Globus pallidus (tissue), 1 donor: ENCODE measurements around the gene FLCN.
"Not testable (repeated sequence)": the region's sequence is repeated elsewhere in the genome, so short reads cannot be mapped to it uniquely, and the experiment has no call there.

ENCODE experiments used
- DNase-seq: peaks from one replicate; pipeline ENCODE4 v3.0.0-alpha.2; 2015; ENCODE audit warnings: low spot score

FLCN gene, protein sequence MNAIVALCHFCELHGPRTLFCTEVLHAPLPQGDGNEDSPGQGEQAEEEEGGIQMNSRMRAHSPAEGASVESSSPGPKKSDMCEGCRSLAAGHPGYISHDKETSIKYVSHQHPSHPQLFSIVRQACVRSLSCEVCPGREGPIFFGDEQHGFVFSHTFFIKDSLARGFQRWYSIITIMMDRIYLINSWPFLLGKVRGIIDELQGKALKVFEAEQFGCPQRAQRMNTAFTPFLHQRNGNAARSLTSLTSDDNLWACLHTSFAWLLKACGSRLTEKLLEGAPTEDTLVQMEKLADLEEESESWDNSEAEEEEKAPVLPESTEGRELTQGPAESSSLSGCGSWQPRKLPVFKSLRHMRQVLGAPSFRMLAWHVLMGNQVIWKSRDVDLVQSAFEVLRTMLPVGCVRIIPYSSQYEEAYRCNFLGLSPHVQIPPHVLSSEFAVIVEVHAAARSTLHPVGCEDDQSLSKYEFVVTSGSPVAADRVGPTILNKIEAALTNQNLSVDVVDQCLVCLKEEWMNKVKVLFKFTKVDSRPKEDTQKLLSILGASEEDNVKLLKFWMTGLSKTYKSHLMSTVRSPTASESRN

DNA sequence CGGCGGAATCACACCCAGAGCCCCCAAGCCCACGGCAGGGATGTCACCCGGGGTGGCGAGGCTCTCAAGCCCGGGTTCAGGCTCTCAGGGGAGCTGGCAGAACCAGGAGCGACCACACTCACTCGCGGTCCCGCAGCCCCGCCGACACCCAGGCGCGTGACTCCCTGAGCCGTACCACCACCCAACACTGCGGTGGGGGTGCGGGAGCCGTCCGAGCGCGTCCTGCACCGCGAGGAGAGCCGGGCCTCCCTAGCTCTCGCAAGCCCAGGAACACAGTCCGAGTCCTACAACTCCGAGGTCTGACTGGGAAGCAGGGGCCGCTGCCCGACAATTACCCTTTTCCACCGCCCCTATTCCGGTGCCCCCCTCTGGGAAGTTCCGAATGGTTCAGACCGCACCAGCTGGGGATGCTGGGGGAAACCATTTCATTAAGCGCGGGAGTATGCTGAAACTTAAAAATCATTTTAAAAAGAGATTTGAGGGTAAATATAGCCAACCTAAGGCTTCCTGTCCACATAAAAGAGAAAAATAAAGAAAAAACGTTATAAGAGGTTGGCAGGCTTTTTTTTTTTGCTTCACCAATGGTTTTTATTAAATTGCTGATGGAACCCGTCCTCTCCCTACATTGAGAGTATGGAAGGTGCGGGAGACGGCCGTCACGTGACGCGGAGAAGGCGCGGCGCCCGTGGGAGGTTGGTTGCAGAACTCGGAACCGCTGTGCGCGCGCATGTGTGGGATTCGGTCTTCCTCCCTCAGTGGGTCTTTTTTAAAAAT lies at the start of gene FLCN:
TSS of gene FLCN (minus strand) at position 143 of the 774 bp plus-strand sequence. CDS start 9,031 bp downstream, outside the sequence.
- DNase-seq: peak; percentile 90

DNA sequence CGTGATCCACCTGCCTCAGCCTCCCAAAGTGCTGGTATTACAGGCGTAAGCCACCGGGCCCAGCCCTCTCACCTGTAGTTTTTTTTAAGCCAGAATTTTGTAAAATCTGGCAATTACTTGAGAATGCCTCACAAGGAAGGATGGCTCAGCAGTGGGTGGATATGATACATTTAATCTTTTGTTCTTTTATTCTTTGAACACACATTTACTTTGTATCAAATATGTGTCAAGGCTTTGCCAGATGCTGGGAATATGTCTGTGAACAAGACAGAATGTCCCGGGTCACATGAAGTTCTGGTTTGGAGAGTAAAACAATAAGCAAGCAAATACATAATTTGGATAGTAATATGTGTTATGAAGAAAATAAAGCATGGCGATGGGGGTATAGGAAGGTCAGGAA lies 49.0 kb upstream of the FLCN start:
- no peak for DNase-seq

DNA sequence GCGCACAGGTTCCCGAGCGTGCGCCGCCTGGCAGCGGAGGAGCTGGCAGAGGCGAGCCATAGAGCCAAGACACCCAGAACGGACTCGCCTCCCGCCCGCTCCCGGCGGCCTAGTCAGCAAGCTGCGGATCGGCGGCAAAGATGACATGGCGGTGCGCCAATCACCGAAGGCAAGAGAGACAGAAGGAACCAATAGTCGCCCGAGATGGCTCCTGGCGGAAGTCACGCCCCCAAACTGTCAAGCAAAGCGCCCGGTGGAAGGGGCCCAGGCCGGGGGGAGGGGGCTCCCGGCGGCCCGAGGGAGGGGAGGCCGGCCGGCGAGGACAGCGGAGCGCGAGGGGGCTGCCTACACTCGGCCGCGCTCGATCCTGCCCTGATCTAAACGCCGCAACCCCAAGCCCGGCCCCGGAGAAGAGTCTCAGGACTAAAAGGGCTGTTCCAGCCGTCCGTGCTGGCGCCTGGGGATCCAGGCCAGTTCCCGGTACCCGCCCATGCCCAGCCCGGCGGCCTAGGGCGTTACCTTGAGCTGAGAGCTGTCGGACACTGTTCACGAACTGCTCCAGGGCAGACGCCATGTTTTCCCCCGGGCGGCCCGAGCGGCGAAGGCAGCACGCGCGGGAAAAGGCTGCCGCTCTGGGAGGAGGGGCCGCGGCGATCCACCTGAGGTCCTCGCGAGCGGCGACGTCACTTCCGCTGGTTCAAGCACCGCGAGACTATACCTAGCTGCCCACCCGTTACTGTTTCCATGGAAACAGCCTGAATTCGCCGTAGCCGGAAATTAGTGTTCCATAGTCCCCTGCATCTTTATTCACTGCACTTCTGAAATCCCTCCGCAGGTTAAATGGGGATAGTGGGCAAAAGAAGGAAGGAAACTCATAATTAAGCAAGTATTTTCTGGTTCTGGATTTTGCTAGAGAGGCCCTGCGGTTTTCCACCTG lies 43.9 kb upstream of the FLCN start, which contains the start of gene COPS3:
TSS of gene COPS3 (minus strand) at position 634 of the 937 bp plus-strand sequence. CDS start at position 574, 60 bp downstream.
- peak; percentile 99 for DNase-seq

DNA sequence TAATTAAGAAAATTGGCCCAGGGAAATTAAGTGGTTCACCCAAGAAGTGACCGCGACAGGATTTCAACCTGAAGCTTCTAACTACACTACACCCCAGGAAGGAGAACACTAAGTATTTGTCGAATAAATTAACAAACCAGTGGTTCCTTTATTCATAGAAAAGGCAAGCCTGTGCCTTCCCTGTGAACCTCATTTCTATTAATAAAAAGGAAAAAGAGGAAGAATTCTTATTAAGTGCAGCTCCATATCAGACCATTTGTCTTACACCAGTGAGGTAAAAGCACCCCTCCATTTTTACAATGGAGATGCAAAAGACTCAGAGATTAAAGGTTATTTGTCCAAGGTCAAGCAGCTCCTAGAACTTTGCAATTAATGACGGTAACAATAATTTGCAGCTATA lies 42.3 kb upstream of the FLCN start:
- no peak for DNase-seq

DNA sequence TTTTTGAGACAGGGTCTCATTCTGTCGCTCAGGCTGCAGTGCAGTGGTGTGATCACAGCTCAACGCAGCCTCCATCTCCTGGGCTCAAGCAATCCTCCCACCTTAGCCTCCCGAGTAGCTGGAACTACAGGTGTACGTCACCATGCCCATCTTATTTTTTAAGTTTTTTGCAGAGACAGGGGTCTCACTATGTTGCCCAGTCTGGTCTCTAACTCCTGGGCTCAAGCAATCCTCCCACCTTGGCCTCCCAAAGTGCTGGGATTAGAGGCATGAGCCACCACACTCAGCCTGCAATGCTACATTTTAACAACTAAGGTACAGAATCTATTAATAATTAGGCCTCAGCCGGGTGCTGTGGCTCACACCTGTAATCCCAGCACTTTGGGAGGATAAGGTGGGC lies 40.5 kb upstream of the FLCN start:
- DNase-seq: not testable (repeated sequence)

DNA sequence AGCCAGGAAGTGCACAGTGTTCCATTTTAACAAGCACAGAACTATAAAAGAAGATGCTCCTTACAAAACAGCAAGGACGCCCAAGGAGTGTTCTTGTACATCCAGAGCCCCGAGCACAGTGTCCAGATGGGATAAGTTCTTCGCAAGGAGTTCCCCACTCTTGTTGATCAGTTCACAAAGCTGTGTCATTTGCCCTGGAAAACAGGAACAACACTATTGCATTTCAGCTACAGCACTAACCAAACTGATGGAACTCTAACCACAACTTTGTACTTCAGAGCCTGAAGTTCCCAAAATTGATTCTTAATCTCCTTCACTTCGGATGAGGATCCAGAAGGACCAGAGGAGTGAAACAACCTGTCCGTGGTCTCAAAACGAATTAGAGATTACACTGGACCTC lies 39.0 kb upstream of the FLCN start:
- DNase-seq: no peak

DNA sequence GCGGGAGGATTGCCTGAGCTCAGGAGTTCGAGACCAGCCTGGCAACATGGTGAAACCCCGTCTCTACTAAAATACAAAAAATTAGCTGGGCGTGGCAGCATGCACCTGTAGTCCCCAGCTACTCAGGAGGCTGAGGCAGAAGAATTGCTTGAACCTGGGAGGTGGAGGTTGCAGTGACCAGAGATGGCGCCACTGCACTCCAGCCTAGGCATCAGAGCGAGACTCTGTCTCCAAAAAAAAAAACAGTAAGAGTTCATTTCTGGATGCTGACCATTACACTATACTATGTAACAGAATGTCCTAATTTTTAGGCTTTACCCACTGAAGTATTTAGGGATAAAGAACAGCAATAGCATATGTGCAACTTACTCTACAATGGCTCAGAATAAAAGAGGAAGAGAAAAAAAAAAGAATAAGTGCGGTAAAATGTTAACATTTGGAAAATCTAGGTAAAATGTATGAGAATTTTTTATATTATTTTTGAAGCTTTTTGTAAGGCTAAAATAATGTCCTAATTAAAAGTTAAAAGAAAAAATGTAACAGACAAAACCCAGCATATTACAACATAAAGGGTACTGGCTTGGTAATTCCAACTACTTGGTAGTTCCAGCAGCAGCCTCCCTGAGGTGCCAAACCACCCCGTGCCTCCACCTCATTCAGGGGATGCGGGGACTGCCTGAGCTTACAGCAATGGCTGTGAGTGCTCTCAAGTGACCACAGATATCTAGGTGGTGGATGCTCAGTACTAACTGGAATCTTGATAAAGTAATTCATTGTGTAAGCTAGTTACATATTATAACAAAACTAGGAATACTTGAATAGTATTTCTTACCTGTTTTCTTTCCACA lies 33.2 kb upstream of the FLCN start:
- DNase-seq: no peak

DNA sequence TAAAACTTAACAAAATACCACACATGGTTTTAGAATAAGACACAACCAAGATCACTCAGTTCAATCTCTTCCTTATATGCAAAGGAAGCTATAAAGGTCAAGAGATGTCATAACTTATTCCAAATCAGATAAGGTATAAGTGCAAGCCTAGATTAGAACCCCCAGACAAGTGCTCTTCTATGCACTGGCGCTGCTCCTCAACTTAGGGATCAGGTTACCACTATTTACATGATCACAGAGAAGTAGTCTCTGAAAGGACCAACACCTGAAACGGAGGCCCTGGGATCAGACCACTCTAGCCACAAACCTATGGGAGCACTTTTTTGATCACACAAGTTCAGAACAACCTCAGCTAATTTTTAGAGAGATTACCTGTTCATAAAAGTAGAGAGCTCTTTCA lies 27.5 kb upstream of the FLCN start:
- DNase-seq: no peak

DNA sequence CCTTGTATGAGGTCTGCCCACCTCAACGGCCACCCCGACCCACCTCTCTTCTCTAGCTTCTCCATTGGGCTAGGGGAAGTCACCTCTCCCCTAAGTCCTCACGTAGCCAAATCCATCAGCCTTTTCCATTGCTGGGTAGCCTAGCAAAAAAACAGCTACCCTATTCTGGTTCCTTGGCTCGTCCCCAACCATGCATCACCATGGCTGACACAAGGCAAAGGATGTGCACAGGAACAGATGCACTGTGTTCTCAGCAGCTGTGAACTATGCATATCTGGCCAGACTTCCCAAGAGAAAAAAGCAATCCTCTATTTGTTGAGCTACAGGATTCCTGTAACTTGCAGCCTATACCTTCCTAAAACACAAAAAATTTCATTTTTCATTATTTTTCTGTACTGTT lies 22.0 kb upstream of the FLCN start:
- DNase-seq: peak; percentile 78

DNA sequence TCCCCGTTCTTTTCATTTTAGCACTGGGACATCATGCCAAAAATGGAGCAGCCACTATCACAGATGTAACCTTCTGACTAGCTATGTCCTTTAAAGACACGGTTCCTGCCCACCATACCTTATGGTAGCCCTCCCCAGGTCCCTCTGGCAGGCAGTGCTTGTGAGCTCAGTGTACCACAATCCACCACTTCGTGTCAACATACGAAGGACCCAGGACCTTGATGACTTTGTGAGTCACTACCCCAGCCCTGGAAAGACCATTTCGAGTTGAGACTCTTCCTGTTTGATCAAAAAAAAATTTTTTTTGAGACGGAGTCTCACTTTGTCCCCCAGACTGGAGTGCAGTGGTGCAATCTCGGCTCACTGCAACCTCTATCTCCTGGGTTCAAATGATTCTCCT lies 21.0 kb upstream of the FLCN start:
- DNase-seq: no peak

DNA sequence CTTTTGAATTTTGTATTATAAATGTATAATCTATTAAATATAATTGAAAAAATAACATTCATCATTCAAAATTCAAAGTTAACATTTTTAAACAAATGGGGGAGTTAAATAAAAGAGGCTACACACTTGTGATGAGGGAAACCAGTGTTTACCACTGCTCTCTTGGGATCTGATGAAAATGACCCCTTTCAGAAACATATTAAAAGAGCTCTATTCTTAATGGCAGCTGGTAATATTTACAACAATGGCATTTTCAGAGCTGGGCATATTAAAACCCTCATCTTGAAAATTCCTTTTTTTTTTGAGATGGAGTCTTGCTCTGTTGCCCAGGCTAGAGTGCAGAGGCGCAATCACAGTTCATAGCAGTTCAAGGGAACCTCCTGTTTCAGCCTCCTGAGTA lies 19.3 kb upstream of the FLCN start:
- peak; percentile 48 for DNase-seq

DNA sequence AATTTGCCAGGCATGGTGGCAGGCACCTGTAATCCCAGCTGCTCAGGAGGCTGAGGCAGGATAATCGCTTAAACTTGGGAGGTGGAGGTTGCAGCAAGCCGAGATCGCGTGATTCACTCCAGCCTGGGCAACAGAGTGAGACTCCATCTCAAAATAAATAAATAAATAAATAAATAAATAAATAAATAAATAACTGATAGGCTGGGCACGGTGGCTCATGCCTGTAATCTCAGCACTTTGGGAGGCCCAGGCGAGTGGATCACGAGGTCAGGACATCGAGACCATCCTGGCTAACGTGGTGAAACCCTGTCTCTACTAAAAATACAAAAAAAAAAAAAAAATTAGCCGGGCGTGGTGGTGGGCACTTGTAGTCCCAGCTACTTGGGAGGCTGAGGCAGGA lies 18.7 kb upstream of the FLCN start:
- DNase-seq: not testable (repeated sequence)

DNA sequence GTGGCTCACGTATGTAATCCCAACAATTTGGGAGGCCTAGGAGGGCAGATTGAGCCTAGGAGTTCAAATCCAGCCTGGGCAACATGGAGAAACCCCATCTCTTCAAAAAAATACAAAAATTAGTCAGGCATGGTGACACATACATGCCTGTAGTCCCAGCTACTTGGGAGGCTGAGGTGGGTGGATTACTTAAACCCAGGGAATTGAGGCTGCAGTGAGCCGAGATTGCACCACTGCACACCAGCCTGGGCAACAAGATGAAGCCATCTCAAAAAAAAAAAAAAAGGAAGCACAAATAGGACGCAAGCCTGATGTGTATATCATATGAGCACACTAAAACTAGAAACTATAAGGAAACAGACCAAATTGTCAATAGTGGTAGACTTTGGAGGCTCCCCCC lies 17.1 kb upstream of the FLCN start:
- DNase-seq: no peak

DNA sequence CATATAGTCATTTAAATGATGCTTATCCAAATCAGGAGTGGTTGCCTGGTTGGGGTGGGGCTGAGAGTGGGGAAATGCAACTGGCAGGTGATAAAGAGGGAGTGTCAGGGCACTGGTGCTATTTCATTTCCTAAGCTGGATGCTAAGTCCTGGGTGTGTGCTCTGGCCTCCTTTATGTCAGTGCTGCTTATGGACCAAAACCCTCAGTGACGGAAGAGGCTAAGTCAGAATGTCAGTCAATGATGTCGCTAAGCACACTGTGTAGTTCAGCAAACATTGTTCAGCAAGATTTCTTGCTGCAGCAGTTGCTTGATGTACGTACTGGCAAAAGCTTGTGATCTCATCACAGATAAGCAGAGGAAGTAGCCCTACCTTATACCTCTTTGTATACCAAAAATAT lies 16.4 kb upstream of the FLCN start:
- DNase-seq: no peak

DNA sequence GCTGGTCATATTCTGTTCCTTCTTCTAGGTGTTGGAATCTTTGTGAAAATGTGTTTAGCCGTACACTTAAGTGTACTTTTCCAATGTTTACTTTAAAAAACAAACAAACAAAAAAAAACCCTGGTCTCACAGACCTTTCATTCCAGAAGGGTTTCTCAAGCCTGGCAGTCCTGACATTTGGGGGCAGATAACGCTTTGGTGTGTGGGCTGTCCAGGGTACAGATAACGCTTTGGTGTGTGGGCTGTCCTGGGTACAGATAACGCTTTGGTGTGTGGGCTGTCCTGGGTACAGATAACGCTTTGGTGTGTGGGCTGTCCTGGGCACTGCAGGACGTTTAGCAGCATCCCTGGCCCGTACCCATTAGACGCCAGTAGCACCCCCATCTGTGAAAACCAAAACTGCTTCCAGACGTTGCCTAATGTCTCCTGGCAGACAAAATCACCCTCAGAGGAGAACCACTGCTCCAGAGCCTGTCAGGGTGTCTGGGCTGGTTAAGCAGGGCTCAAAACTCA lies 15.2 kb upstream of the FLCN start:
- no peak for DNase-seq

DNA sequence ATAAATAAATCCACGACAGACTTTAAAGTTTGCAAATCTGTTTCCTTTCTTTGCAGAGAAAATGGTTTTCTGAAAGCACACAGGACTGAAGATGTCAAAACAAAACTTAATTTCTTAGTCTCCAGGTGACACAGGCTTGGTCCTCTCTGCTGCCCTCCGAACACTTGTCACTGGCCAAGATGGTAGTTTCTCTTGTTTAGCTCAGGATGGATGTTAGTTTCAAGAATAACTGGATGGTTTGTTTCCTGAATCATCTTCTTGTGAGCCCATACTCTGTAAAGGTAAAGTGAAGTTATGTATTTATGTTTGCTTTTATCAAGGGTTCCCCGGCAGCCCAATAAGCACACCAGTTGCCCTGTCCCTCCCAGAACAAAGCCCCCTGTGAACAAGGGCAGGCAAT lies 9.9 kb upstream of the FLCN start:
- DNase-seq: no peak

DNA sequence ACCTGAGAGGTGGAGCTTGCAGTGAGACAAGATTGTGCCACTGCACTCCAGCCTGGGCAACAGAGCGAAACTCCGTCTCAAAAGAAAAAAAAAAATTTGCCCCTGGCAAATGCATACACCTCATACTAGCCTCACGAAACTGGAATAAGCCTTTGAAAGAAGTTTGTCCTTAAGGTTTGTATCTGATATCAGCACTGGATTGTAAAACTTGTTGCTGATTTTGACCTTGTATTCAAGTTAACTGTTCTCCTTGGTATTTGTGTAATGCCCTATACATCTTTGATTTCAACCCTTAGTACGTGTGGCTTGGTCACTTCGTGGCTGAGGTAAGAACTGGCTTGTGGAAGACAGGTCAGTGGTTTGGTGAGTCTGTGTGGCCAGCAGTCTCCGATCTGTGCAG lies 6.2 kb upstream of the FLCN start:
- no peak for DNase-seq

DNA sequence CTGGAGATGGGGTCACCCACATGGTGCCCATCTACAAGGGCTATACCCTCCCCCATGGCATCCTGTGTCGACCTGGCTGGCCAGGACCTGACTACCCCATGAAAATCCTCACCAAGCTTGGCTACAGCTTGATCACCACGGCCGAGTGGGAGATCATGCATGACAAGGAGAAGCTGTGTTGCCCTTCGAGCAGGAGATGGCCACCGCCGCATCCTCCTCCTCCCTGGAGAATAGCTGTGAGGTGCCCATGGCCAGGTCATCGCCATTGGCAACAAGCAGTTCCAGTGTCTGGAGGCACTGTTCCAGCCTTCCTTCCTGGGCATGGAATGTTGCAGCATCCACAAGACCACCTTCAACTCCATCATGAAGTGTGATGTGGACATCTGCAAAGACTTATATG lies 5.3 kb upstream of the FLCN start:
- DNase-seq: no peak

DNA sequence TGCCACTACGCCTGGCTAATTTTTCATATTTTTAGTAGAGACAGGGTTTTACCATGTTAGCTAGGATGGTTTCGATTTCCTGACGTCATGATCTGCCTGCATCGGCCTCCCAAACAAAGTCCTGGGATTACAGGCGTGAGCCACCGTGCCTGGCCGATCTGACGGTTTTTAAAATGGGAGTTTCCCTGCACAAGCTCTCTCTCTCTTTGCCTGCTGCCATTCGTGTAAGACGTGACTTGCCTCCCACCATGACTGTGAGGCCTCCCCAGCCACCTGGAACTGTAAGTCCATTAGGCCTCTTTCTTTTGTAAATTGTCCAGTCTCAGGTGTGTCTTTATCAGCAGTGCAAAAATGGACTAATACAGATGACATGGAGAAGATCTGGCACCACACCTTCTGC lies 4.7 kb upstream of the FLCN start:
- DNase-seq: no peak

DNA sequence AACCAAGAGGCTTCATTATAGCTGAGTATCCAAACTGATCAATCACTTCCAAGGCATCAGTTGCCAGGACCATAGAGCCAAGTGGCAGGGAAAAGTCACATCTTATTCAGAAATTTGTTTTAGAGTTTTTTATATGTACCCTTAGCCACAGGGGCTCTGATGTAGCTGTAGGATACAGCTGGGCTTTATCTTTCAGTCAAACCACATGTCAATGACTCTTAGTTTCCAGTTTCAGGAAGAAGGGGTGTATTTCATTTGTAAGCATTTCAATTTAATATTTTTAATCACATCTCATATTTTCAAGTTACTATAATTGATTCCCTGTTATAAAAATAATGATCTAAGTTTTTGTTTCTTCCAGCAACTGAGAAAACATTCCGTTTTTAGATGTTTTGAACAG lies 2.9 kb upstream of the FLCN start:
- no peak for DNase-seq
